Mucosa of stomach (tissue), 1 donor: ENCODE results near the gene CUL3.
"Not testable (repeated sequence)": the region's sequence is repeated elsewhere in the genome, so short reads cannot be mapped to it uniquely, and the experiment has no call there.

ENCODE experiments used
- H3K27me3 ChIP-seq: one replicate; pipeline ENCODE4 v1.7.0; 2013; ENCODE audit warnings: mild to moderate bottlenecking, low read length; ENCODE audit not compliant: control insufficient read depth, insufficient read depth
- H3K36me3 ChIP-seq: one replicate; pipeline ENCODE4 v1.7.0; 2013; ENCODE audit warnings: low read length; ENCODE audit not compliant: control insufficient read depth, insufficient read depth
- H3K4me1 ChIP-seq: one replicate; pipeline ENCODE4 v1.7.0; 2013; ENCODE audit warnings: mild to moderate bottlenecking, low read length; ENCODE audit not compliant: control insufficient read depth, insufficient read depth
- H3K4me3 ChIP-seq: one replicate; pipeline ENCODE4 v1.7.0; 2013; ENCODE audit warnings: low read length
- H3K9ac ChIP-seq: one replicate; pipeline ENCODE4 v1.7.0; 2013; ENCODE audit warnings: mild to moderate bottlenecking, low read length, moderate library complexity
- H3K9me3 ChIP-seq: one replicate; pipeline ENCODE4 v1.7.0; 2013; ENCODE audit warnings: mild to moderate bottlenecking, low read length, moderate library complexity; ENCODE audit not compliant: control insufficient read depth
- donor health status: Pancreatic carcinoma.

Gene CUL3

DNA sequence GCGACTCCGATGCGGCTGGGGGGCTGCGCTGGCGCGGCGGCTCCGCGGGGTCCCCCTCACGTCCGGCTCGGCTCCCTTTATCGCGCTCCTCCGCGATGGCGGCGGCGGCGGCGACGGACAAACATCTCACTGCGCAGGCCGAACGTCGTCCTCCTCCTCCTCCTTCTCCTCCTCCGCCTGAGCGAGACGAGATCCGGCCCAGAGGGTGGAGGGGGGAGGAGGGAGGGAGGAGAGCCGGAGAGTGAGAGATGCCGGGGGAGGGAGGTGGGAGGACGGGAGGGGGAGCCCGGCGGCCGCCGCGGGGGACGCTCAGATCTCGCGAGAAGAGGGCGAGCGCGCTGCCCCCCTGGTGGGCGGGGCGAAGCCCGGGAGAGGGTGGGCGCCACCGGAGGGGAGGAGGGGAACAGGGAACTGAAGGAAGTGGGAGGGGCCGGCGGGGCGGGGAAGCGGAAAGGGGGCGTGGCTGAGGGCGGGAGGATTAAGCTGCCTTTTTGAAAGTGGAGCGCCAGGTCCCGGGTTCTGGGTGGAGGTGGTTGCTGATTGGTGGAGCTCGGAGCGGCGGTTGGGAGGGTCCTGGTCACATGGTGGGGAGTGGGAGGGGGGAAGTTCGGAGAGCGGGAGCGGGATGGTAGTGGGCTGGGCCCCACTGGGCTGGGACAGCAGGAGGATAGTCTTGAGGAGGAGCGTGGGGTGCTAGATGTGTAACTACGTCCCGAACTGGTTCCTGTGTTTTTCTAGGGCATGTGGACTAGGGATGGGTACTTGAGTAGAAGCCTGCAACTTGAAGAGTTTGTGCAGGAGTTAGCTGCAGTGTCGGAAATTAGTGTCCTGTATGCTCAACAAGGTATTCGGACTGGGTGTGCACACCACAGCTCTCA lies at the start of gene CUL3:
TSS of gene CUL3 (minus strand) at position 153 of the 878 bp plus-strand sequence. CDS start 354 bp downstream, outside the sequence.
- H3K4me3 ChIP-seq = peak within 1 kb of the TSS; percentile 79
- no peaks in the 10 kb centered on the region for H3K9me3 ChIP-seq
- no peaks in the 10 kb centered on the region for H3K27me3 ChIP-seq
- no peaks in the 10 kb centered on the region for H3K36me3 ChIP-seq
- peaks cover 21% of the 10 kb centered on the region for H3K4me1 ChIP-seq
- peak within 1 kb of the TSS; percentile 90 for H3K9ac ChIP-seq

DNA sequence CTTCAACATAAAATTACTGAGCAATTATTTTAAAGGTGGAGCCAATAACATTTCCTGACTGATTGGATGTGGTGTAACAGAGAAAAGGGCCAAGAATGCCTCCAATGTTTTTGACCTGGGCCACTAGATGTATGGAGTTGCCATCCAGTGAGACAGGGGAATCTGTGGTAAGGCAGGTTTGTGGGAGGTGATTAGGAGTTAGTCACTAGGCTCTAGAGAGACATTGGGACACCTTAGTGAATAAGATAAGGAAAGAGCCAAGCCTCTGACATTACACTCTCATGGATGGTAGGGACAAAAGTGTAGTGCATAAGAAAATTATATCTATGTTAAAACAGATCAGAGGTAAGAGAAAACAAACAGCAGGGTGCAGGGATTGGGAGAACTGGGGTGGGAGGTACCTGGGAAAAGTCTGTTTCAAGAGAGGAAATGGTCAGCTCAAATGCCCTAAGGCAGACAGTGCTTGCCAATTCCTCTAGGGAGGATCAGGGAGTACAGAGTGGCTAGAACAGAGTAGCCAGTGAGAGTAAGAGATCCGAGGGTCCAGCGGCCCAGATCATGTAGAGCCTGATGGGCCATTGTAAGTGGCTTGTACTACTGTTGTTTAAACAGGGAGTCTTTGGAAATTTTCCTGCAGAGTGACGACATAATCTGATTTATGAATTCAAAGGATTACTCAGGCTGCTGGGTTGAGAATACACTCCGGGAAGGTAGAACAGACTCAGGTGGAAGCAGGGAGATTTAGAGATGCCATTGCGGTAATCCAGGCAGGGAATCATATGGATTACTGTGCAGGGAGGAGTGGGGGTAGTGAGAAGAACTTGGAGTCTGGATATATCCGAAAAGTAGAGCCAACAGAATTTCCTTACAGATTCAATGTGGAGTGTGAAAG lies 45.7 kb upstream of the CUL3 start:
- Histone ChIP-seq H3K36me3 (no peaks in the 10 kb centered on the region), H3K4me1 (no peaks in the 10 kb centered on the region), H3K9me3 (no peaks in the 10 kb centered on the region), H3K4me3 (no peak overlapping the region), H3K27me3 (no peaks in the 10 kb centered on the region), H3K9ac (no peak overlapping the region)

GRCh38 chr2:224628416-224628815 lies 43.3 kb upstream of the CUL3 start:
- Histone ChIP-seq H3K4me3 (no peak overlapping the region), H3K4me1 (no peaks in the 10 kb centered on the region), H3K27me3 (no peaks in the 10 kb centered on the region), H3K36me3 (no peaks in the 10 kb centered on the region), H3K9me3 (no peaks in the 10 kb centered on the region), H3K9ac (no peak overlapping the region)

DNA sequence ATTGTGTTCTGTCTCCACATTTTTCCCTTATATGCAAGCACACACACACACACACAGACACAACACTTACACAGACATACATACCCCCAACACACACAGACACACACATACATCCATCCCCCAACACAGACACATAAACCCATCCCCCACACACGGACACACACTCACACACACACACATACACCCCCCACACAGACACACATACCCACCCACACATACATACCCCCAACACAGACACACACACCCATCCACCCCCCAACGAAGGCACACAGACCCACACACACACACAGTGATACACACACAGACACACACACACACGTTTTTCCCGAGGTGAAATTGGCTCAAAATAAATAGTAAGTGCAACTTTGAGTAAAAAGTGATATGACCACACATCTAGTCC lies 41.6 kb upstream of the CUL3 start:
- Histone ChIP-seq H3K4me1 (no peaks in the 10 kb centered on the region), H3K36me3 (no peaks in the 10 kb centered on the region), H3K9ac (no peak overlapping the region), H3K9me3 (no peaks in the 10 kb centered on the region), H3K4me3 (no peak overlapping the region), H3K27me3 (no peaks in the 10 kb centered on the region)

DNA sequence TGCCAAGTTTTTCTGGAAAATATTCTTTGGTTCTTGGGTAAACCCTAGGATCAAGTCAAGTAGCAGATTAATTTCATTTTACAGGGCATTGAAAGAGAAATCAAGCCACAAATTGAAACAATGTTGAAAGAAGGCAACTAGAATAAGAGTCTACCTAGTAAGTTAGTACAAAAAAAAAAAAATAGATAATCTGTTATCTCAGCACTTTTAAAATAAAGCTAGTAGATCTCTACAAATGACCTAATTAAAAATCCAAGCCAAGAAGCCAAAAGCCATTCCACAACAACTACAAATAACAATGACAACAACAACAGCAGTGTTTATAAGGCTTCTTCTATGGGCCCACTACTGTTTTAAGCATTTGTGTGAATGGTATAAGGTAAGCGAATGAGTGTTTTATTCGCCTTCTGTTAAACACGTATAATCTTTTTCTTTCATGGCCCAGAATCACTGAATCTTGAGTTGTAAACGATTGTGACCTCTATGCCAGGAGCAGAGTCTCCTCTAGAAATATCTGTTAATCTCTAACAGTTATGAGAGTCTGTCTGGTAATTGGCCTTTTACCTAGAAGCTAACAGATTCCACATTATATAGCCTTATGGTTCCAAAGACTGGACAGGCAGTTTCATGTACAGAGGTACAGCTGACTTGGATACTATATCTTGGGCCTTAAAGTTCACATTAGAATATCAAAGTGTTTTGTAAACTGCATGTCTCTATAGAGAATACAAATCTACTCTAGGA lies 28.6 kb upstream of the CUL3 start:
- Histone ChIP-seq H3K9ac (no peak overlapping the region), H3K27me3 (no peaks in the 10 kb centered on the region), H3K9me3 (no peaks in the 10 kb centered on the region), H3K36me3 (no peaks in the 10 kb centered on the region), H3K4me3 (no peak overlapping the region), H3K4me1 (no peaks in the 10 kb centered on the region)

DNA sequence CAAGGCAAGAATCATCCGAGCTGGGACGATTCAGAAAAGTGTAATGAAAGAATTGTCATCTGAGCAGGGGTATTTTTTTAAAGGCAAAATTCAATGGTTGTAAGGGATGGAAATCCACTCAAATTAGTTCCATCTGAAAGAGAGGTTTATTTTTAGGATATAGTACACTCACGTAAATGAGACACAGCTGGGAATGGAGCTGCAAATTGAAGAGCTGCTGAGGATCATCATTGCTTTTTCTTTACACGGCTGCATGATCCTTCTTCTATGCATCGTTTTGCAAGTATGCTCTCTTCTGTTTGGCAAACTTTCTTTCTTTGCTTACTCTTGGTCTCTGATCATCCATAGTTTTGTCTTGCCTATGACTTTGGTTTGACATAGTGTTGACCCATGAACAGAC lies 27.4 kb upstream of the CUL3 start:
- Histone ChIP-seq H3K4me3 (no peak overlapping the region), H3K9me3 (no peaks in the 10 kb centered on the region)

GRCh38 chr2:224611938-224612337 lies 26.8 kb upstream of the CUL3 start:
- H3K4me3 ChIP-seq = no peak overlapping the region
- H3K36me3 ChIP-seq = no peaks in the 10 kb centered on the region
- no peaks in the 10 kb centered on the region for H3K27me3 ChIP-seq
- H3K4me1 ChIP-seq = no peaks in the 10 kb centered on the region
- no peak overlapping the region for H3K9ac ChIP-seq
- no peaks in the 10 kb centered on the region for H3K9me3 ChIP-seq

More for the DNA sequence above, 27.4 kb upstream of the CUL3 start:
- Histone ChIP-seq H3K36me3 (no peaks in the 10 kb centered on the region), H3K4me1 (no peaks in the 10 kb centered on the region), H3K27me3 (no peaks in the 10 kb centered on the region), H3K9ac (no peak overlapping the region)

GRCh38 chr2:224608104-224608503 lies 22.9 kb upstream of the CUL3 start:
- Histone ChIP-seq H3K36me3 (no peaks in the 10 kb centered on the region), H3K9ac (no peak overlapping the region), H3K27me3 (no peaks in the 10 kb centered on the region), H3K4me3 (no peak overlapping the region), H3K9me3 (no peaks in the 10 kb centered on the region), H3K4me1 (no peaks in the 10 kb centered on the region)

DNA sequence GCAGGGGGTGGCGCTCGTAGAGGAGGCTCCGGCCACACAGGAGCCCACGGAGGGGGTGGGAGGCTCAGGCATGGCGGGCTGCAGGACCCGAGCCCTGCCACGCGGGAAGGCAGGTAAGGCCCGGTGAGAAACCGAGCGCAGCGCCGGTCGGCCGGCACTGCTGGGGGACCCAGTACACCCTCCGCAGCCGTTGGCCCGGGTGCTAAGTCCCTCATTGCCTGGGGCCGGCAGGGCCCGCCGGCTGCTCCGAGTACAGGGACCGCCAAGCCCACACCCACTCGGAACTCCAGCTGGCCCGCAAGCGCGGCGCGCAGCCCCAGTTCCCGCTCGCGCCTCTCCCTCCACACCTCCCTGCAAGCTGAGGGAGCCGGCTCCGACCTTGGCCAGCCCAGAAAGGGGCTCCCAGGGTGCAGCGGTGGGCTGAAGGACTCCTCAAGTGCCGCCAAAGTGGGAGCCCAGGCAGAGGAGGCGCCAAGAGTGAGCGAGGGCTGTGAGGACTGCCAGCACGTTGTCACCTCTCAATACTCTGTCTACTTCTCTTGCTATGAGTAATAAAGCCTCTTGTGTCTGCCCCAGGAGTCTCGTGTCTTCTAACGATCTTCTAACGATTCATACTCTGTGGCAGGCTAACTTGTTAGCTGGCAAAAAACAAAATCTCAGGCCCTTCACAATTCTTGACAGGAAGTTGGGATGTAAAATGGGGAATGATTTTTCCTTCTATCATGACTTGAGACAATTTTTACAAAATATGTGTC lies 18.8 kb upstream of the CUL3 start:
- not testable (repeated sequence) for H3K9ac ChIP-seq, H3K4me1 ChIP-seq, H3K27me3 ChIP-seq, H3K9me3 ChIP-seq, H3K4me3 ChIP-seq, H3K36me3 ChIP-seq

DNA sequence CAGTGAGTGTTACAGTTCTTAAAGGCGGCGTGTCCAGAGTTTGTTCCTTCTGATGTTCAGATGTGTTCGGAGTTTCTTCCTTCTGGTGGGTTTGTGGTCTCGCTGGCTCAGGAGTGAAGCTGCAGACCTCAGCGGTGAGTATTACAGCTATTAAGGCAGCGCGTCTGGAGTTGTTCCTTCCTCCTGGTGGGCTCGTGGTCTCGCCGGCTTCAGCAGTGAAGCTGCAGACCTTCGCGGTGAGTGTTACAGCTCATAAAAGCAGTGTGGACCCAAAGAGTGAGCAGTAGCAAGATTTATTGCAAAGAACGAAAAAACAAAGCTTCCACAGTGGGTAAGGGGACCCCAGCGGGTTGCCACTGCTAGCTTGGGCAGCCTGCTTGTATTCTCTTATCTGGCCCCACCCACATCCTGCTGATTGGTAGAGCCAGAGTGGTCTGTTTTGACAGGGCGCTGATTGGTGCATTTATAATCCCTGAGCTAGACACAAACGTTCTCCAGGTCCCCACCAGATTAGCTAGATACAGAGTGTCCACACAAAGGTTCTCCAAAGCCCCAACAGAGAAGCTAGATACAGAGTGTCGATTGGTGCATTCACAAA lies 17.7 kb upstream of the CUL3 start:
- not testable (repeated sequence) for H3K36me3 ChIP-seq, H3K9me3 ChIP-seq, H3K4me1 ChIP-seq, H3K4me3 ChIP-seq, H3K27me3 ChIP-seq, H3K9ac ChIP-seq

- no peaks in the 10 kb centered on the region for H3K9me3 ChIP-seq
- H3K9ac ChIP-seq = no peak overlapping the region
- no peaks in the 10 kb centered on the region for H3K36me3 ChIP-seq
- no peak overlapping the region for H3K4me3 ChIP-seq
- H3K27me3 ChIP-seq = no peaks in the 10 kb centered on the region
- H3K4me1 ChIP-seq = no peaks in the 10 kb centered on the region
Measured at GRCh38 chr2:224601923-224602322, 16.8 kb upstream of the CUL3 start.
